Stimulated activated CD4-positive, alpha-beta T cell treated with anti-CD3 and anti-CD28 coated beads, Interleukin-2, amount 100 ng/mL, for 4 hours (primary cell): ENCODE results near the gene CUEDC1.
"Not testable (repeated sequence)": the region's sequence is repeated elsewhere in the genome, so short reads cannot be mapped to it uniquely, and the experiment has no call there.

Source experiments
- DNase-seq: peaks from one replicate; pipeline ENCODE4 v3.0.0-alpha.2; 2020; ENCODE audit warnings: low read depth

The CUEDC1 gene

GRCh38 chr17:57938061-57938502, 17.1 kb downstream of the CUEDC1 start:
- DNase-seq: no peak

- no peak for DNase-seq
Observed at GRCh38 chr17:57937492-57937891, 17.7 kb downstream of the CUEDC1 start.

GRCh38 chr17:57935833-57936807, 19.1 kb downstream of the CUEDC1 start:
- DNase-seq: no peak

DNA sequence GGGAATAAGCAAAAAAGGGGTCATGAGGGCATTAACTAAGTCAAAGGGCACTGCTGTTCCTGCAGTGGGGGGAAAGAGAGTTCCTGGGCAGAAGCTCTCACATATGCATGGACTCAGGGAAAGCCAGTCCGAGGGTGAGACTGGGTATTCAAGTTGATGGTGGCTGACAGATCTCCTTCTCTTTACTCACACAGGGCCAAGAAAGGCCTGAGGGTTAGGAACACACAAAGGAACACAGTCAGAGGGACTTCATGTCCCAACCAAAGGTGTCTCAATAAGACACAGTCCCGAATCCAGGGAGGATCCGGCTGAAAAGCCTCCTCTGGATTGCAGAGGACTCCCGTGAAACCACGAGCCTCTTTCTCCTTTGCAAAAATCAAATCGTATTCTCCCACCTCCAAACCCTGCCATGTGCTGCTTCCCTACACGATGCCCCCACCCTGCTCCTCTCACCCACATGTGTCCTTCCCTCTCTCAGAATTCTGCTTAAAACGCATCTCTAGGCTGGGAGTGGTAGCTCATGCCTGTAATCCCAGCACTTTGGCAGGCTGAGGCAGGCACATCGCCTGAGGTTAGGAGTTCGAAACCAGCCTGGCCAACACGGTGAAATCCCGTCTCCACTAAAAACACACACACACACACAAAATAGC, 23.6 kb downstream of the CUEDC1 start:
- no peak for DNase-seq

DNA sequence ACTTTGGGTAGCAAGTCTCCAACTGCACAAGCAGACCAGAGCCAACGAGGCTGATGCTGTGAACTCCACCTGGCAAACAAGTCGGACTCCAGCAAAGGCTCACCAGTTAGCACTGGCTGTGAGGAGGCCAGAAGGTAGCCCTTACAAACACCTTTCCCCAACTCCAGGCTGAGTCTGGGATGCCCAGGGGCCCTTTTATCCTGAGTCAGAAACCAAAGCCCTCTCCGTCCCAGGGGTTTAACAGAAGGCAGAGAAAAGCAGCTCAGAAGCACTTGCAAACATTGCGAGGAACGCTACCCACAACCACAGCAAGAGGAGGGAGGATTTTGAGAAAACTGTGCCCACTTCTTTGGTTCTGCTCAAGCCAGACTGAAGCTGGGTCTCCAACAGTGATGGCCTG, 25.0 kb downstream of the CUEDC1 start:
- no peak for DNase-seq

- DNase-seq: no peak
Observed at GRCh38 chr17:57929386-57929785, 25.8 kb downstream of the CUEDC1 start.

GRCh38 chr17:57928928-57929327, 26.3 kb downstream of the CUEDC1 start:
- DNase-seq: no peak

DNA sequence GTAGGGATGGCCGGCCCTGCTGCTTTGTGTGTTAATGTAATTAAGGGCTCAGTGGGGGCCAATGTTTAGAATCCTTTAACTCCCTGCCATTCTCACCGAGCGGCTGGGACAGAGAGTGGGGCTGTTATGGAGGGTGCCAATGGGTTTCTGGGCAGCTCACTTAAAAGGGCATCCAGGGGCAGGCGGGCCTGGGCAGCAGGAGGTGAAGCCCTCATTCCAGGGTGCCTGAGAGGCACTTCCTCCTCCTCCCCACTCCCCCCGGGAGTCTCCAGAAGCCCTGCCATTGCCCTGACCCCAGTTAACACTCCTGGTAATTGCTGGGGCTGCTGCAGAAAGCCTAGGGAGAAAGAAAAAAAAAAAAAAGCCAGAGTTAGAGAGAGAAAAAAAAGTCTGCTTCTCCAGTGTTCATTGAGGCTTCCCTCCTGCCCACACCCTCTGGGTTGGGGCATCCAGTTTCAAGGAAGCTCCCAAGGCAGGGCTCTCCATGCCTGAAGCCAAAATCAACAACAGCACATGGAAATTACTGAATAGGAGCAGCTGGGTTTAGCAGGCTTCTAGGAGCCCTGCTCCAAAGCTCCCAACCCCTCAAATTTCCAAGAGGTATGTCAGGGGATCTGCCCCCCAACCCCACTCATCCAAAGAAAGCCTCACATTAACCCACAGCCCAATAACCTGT, 28.0 kb downstream of the CUEDC1 start:
- no peak for DNase-seq

DNA sequence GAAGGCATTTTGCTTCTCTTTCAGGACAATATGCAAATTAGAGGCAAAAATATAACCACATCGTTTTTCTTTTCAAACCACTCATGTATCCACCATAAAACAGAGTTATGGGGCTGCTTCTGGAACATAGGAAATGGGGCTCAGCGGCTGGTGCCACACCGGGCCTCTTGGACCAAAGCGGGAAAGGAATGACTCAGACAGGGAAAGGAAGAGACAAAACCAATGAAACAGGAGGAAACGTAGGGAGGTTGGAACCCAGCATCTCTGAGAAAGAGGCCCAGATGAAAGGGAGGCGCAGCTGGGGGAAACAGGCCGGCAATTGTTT, 28.5 kb downstream of the CUEDC1 start:
- no peak for DNase-seq

DNA sequence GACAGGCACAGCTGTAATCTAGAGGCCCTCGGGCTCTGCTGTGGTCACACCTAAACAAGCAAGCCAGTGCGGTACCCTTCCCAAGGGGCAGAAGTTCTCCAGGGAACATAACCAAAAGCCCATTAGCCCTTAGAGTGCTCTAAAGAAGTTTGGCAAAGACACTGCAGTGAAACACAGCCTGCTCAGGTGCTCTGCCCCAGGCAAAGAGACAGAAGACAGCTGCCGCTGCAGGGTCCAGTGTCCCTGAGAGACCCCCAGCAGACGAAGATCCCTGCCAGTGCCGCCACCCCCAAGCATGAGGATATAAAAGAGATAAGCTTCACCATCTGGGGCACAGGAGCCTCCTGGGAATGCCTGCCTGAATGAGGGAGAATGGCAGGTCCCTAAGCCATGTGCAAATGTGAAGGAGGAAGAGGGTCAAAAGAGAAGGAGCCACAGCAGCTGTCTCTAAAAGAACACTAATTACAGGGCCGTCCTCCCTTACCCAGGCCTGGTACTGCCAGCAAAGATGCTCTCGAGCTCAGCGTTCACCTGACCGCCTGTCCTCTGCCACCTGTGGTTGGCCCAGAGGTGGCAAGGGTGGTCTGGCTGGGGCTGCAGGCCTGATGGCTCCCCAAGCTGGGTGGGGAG, 29.7 kb downstream of the CUEDC1 start:
- no peak for DNase-seq

GRCh38 chr17:57924677-57925076, 30.5 kb downstream of the CUEDC1 start:
- DNase-seq: no peak

DNA sequence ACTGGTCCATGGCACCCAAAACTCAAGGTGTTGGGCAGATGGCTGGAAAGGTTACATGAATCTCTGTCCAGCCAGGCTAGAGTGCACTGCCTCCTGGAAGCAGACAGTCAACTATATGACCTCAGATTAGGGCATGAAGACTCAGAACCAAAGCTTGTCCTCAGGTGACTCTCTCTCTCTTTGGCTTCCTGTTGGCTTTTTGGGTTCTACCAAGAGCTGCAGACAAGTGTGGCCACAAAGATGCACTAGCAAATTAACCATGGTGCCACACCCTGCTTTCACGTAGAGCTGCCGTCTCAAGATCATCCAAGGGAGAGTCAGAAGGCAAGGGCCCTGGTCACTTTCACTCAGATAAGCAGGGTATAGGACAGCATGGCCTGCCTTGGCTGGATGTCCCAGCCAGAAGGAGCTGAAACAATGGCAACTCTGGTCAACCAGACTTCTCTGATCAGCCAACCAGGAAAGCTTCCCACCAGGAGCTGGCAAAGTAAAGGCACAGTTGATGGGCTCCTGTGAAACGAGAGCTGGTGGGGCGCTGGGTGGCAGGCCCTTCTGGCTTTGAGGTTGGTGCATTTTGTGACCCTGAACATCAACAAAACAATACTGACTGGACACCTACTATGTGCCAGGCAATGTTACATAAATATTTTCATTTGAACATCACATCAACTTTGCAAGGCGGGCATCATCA, 31.9 kb downstream of the CUEDC1 start:
- DNase-seq: no peak

DNA sequence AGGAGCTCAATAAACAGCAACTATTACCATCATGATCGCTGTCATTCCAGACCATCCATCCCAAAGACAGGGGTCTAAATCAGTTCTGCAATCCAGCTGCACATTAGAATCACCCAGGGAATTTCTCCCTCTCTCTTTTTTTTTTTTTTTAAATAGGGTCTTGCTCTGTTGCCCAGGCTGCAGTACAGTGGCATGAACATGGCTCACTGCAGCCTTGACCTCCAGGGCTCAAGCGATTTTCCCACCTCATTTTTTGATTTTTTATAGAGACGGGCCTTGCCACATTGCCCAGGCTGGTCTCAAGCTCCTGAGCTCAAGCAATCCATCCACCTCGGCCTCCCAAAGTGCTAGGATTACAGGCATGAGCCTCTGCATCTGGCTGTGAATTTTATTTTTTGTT, 32.5 kb downstream of the CUEDC1 start:
- DNase-seq: not testable (repeated sequence)

DNA sequence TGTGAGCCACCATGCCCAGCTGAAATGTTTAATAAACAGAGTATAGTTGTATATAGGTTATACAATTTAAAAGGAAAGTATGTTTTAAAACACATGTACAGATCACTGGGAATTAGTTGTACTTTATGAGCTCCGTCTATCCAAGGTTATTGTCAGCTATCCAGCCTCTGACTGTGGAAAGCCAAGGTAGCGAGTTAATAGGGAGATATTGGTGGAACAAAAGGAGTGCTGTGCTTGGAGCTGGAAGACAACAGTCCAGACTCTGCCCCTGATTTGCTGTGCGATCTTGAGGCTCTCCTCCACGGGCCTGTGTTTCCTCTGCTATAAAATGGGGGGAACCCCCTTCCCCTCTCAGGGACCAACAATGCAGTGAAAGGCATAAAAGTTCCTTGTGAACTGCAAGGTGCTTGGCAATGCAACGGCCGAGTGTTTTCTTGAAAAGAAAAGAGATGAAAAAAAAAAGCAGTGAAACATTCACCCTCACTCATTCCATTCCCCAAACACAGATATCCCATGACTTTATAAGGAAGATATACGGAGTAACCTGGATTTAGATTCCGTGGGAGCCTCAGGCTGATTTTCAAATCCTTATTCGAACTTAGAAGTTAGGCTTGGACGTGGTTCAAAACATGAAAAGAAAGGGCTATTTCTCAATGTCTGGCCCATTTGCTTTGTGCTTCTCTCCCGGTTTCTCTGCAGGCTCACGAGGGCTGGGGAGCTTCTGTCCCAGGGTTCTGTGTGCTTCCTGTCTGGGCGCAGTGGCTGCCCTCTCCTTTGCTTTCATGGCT, 34.1 kb downstream of the CUEDC1 start:
- DNase-seq: no peak

DNA sequence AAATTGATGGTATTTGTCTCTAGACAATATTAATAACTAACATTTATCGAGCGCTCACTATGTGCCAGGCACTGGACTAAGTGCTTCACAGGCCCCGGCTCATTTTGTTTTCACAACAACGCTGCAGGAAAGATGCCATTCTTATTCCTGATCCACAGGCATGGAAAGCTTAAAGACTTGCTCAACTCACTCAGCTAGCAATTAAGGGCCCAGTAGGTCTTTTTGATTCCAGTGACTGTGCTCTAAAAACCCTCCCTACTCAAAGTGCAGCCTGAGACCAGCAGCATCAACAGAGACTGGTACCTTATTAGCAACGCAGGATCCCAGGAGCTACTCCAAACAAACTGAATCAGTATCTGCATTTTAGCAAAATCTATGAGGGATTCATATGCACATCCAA, 35.3 kb downstream of the CUEDC1 start:
- DNase-seq: no peak

DNA sequence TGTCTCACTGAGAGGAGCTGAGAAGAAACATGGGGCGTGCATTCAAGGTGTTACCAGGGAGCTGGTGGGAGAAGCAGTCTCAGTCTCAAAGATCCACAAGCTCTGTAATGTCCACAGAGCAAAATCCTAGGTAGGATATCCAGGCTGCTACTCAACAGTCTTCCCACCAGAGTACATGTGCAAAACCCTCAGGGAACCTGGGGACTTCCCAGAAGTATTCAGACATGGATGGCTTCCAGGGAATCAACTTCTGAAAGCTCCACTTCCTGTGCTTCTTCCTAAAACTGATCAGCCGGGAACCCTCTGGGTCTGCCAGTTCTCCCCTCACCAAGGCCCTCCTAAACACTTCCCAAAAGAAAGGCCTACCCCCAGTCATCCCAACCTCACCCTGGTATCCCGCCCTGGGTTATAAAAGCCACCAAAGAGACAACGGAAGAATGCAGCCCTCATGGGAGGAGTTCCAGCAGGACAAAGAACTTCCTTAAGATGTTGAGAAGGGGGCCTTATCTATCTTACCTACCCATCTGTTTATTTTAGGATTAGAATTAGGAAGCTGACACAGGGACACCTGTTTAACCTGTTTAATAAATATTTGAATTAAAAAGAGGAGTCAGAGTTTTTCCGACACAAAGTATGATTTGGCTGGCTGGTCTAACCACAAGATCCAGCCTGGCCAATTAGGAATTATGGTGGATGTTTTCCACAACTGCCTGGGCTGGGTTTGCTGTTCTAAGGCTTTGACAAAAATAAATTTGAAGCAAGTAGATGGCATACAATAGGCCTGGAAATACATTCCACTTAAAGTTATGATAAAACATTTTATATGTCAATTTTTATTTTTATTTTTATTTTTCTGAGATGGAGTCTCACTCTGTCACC, 37.0 kb downstream of the CUEDC1 start:
- no peak for DNase-seq

GRCh38 chr17:57916925-57917858, 38.0 kb downstream of the CUEDC1 start:
- DNase-seq: peak; percentile 22

DNA sequence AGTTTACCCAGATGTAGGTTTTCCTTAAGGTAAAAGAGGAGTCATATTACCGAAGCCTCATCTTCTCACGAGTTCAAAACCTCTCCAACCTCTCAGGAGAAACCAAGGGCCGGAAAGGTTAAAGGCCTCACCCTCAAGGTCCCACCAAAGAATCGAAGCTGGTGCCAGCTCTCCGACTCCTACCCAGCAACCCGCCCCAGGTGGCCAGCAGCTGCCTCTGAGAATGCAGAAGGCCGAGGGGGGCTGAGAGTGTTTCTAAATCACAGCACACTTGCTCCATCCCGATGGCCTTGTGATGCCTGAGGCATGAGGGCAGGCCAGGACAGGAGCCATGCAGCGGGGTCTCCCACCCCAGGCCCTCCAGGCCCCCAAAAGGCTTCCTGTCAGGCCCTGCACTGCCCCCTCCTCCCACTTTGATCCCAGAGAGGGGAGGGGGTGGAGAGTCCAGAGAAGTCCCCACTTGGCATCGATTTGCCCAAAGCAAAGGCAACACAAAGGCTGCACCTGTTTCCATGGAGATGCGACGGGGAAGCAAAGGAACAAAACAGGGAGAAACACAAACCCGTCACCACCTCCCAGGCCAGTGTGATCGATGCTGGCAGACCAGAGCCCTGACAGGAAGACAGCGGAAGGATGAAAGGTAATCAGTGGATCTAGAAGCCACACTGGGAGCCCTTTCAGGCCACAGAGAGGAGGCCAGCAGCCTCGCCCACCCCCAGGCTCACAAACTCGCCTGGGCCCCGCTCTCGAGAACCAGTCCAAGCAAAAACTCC, 39.0 kb downstream of the CUEDC1 start:
- DNase-seq: no peak
